ENCODE measurements around the gene TEX22.

DNA sequence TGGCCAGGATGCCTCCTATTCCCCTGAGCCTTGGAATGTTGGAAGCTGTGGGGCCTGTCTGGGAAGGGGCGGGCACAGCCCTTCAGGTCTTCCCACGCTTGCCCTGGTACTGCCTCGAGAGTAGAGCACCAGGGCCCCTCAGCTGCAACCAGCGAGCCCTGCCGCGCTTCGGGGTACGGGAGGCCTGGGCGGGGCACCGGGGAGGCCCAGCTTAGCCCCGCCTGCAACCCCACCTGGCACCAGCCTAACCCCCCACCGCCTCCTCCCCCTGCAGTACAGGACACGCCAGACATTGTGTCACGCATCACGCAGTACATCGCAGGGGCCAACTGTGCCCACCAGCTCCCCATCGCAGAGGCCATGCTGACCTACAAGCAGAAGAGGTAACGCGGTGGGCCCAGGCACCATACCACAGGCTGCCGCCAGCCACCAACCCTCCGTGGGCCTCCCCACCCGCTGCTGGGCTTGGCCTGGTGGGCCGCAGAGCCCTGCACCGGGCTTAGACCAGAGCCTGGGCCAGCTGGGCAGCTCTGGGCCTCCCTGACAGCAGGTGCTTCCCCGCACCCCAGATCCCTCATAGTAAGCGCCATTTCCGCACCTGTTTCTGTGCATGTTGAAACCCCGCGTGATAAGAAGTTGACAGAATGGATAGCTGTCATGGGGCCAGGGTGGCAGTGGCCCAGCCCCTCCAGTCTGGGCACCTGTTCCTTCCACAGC lies 13.6 kb upstream of the TEX22 start:
- TF ChIP-seq, protein P1, sequence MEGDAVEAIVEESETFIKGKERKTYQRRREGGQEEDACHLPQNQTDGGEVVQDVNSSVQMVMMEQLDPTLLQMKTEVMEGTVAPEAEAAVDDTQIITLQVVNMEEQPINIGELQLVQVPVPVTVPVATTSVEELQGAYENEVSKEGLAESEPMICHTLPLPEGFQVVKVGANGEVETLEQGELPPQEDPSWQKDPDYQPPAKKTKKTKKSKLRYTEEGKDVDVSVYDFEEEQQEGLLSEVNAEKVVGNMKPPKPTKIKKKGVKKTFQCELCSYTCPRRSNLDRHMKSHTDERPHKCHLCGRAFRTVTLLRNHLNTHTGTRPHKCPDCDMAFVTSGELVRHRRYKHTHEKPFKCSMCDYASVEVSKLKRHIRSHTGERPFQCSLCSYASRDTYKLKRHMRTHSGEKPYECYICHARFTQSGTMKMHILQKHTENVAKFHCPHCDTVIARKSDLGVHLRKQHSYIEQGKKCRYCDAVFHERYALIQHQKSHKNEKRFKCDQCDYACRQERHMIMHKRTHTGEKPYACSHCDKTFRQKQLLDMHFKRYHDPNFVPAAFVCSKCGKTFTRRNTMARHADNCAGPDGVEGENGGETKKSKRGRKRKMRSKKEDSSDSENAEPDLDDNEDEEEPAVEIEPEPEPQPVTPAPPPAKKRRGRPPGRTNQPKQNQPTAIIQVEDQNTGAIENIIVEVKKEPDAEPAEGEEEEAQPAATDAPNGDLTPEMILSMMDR (IDR thresholded peaks at IDR 0.05; ENCODE audit: low read depth, low read length, missing input control): no peak
- TF ChIP-seq JUND (IDR thresholded peaks at IDR 0.05): no peak
- TF ChIP-seq, protein P2, sequence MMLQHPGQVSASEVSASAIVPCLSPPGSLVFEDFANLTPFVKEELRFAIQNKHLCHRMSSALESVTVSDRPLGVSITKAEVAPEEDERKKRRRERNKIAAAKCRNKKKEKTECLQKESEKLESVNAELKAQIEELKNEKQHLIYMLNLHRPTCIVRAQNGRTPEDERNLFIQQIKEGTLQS (IDR thresholded peaks at IDR 0.05): no peak
- no peak for TF ChIP-seq EGR1 (IDR thresholded peaks at IDR 0.05; ENCODE audit: low read depth in 2 of 2)
- no peak for TF ChIP-seq TAF1 (conservative IDR thresholded peaks at IDR 0.05)
- TF ChIP-seq RXRA (IDR thresholded peaks at IDR 0.05): no peak
- TF ChIP-seq FOXA1 (IDR thresholded peaks at IDR 0.05): no peak
- TF ChIP-seq, protein P3, sequence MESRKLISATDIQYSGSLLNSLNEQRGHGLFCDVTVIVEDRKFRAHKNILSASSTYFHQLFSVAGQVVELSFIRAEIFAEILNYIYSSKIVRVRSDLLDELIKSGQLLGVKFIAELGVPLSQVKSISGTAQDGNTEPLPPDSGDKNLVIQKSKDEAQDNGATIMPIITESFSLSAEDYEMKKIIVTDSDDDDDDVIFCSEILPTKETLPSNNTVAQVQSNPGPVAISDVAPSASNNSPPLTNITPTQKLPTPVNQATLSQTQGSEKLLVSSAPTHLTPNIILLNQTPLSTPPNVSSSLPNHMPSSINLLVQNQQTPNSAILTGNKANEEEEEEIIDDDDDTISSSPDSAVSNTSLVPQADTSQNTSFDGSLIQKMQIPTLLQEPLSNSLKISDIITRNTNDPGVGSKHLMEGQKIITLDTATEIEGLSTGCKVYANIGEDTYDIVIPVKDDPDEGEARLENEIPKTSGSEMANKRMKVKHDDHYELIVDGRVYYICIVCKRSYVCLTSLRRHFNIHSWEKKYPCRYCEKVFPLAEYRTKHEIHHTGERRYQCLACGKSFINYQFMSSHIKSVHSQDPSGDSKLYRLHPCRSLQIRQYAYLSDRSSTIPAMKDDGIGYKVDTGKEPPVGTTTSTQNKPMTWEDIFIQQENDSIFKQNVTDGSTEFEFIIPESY (IDR thresholded peaks at IDR 0.05): no peak
- TF ChIP-seq MAX (IDR thresholded peaks at IDR 0.05): no peak
- no peak for TF ChIP-seq RAD21 (IDR thresholded peaks at IDR 0.05)
- TF ChIP-seq SP1 (IDR thresholded peaks at IDR 0.05): no peak

All from liver (tissue), 3 donors.